ENCODE results near the gene ARL6IP5. TPM values are rescaled to one million over a fixed set of nuclear protein-coding genes. Genes with fewer than 3 reads are reported as not detected.

ARL6IP5 gene
- total and polyA plus RNA-seq, 9 of the 15 experiments (the other 6 are each of a cell fraction or from before 2014, with no cell fraction given), result 10.3 to 54.0 (median 12.7) TPM

- TF ChIP-seq MECOM (CRISPR knock-in tag; IDR thresholded peaks at IDR 0.05), result no peak
- TF ChIP-seq NCOA1 (IDR thresholded peaks at IDR 0.05; ENCODE audit: low read depth), result no peak
- no peak for TF ChIP-seq HOMEZ (CRISPR knock-in tag; IDR thresholded peaks at IDR 0.05)
- no peak for TF ChIP-seq HOXB6 (CRISPR knock-in tag; IDR thresholded peaks at IDR 0.05; ENCODE audit: borderline replicate concordance)
- TF ChIP-seq SUPT5H (IDR thresholded peaks at IDR 0.05), result 0 out of 2 replicates have a peak, but pooled peaks have one; percentile 18
- no peak for TF ChIP-seq ZNF121 (CRISPR knock-in tag; conservative IDR thresholded peaks at IDR 0.05)
- no peak for TF ChIP-seq U2AF1 (optimal IDR thresholded peaks at IDR 0.05; ENCODE audit: low read depth, low read length)
- no peak for TF ChIP-seq ZNF280A (IDR thresholded peaks at IDR 0.05; ENCODE audit: low read depth, partially characterized antibody)
- TF ChIP-seq GTF2F1 (IDR thresholded peaks at IDR 0.05; ENCODE audit: low read depth, low read length), result no peak
- no peak for TF ChIP-seq IRF2 (CRISPR knock-in tag; IDR thresholded peaks at IDR 0.05)
- TF ChIP-seq IRF9 (tag; IDR thresholded peaks at IDR 0.05), result no peak
- TF ChIP-seq NCOA6 (IDR thresholded peaks at IDR 0.05), result no peak
- 0 out of 2 replicates have a peak, but pooled peaks have one; percentile 29 for TF ChIP-seq GABPA (tag; conservative IDR thresholded peaks at IDR 0.05; ENCODE audit: low read depth)
- peak; percentile 42; the same call in 1 of the 2 replicates for TF ChIP-seq BACH1 (tag; IDR thresholded peaks at IDR 0.05)
- no peak for TF ChIP-seq RBM25 (IDR thresholded peaks at IDR 0.05; ENCODE audit: low read depth, low read length, severe bottlenecking)
- no peak for TF ChIP-seq KDM4B (IDR thresholded peaks at IDR 0.05; ENCODE audit: borderline replicate concordance in 2 of 2, low read depth in 1 of 2)
- no peak for TF ChIP-seq ELF1 (tag; IDR thresholded peaks at IDR 0.05)
- no peak for TF ChIP-seq ZNF445 (CRISPR knock-in tag; IDR thresholded peaks at IDR 0.05; ENCODE audit: low read depth)
- TF ChIP-seq PTRF (tag; IDR thresholded peaks at IDR 0.05), result no peak
- TF ChIP-seq, protein P1, sequence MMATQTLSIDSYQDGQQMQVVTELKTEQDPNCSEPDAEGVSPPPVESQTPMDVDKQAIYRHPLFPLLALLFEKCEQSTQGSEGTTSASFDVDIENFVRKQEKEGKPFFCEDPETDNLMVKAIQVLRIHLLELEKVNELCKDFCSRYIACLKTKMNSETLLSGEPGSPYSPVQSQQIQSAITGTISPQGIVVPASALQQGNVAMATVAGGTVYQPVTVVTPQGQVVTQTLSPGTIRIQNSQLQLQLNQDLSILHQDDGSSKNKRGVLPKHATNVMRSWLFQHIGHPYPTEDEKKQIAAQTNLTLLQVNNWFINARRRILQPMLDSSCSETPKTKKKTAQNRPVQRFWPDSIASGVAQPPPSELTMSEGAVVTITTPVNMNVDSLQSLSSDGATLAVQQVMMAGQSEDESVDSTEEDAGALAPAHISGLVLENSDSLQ (IDR thresholded peaks at IDR 0.05), result peak; percentile 76
- TF ChIP-seq NFYB (IDR thresholded peaks at IDR 0.05; ENCODE audit: extremely low read depth, insufficient read length), result no peak
- no peak for TF ChIP-seq ZNF589 (CRISPR knock-in tag; IDR thresholded peaks at IDR 0.05; ENCODE audit: low read depth)
- no peak for TF ChIP-seq ZSCAN32 (CRISPR knock-in tag; IDR thresholded peaks at IDR 0.05)
- TF ChIP-seq ZNF830 (CRISPR knock-in tag; IDR thresholded peaks at IDR 0.05), result no peak
- no peak for TF ChIP-seq ZNF668 (CRISPR knock-in tag; IDR thresholded peaks at IDR 0.05)
Measured at GRCh38 chr3:69084326-69085167, at the start of gene ARL6IP5 (continued).

Measured in K562 (cell line).